HEK293T (cell line): ENCODE measurements around the gene CLASP1.

Source experiments
- BHLHE40 ChIP-seq: fragments of 450-650 bp; IDR thresholded peaks from 2 replicates; pipeline ENCODE4 v1.6.1; 2016; ENCODE audit warnings: mild to moderate bottlenecking, moderate library complexity, borderline replicate concordance
- FOXK2 ChIP-seq: fragments of 450-650 bp; IDR thresholded peaks from 2 replicates; pipeline ENCODE4 v1.6.1; 2016; ENCODE audit warnings: mild to moderate bottlenecking
- FOXM1 ChIP-seq: fragments of 450-650 bp; IDR thresholded peaks from 2 replicates; pipeline ENCODE4 v1.6.1; 2017; ENCODE audit warnings: mild to moderate bottlenecking, borderline replicate concordance
- HDGF ChIP-seq: fragments of 450-650 bp; IDR thresholded peaks from 2 replicates; pipeline ENCODE4 v1.6.1; 2017; ENCODE audit warnings: antibody characterized with exemption, borderline replicate concordance
- LEF1 ChIP-seq: fragments of 450-650 bp; IDR thresholded peaks from 2 replicates; pipeline ENCODE4 v1.6.1; 2017; ENCODE audit warnings: mild to moderate bottlenecking, borderline replicate concordance
- SP1 ChIP-seq: fragments of 450-650 bp; IDR thresholded peaks from 2 replicates; pipeline ENCODE4 v1.6.1; 2017
- SUZ12 ChIP-seq: fragments of 450-650 bp; IDR thresholded peaks from 2 replicates; pipeline ENCODE4 v1.6.1; 2016; ENCODE audit warnings: mild to moderate bottlenecking

- TF ChIP-seq LEF1 (no peak), FOXK2 (no peak), SUZ12 (no peak), BHLHE40 (no peak), HDGF (no peak), SP1 (no peak), FOXM1 (no peak)
Measured at GRCh38 chr2:121587131-121587530, 62.1 kb downstream of the CLASP1 start.
